Mucosa of rectum (tissue), 2 donors: ENCODE results near the gene GOLGA8A.

Experiments used
- H3K27ac ChIP-seq, 2 donors: one replicate each; pipeline ENCODE4 v1.7.0; 2013; ENCODE audit warnings: inconsistent platforms in 2 of 2, low read depth in 2 of 2, low read length in 2 of 2
- H3K27me3 ChIP-seq, 2 donors: one replicate each; pipeline ENCODE4 v1.7.0; 2013; ENCODE audit warnings: low read length in 2 of 2; ENCODE audit not compliant: control insufficient read depth in 2 of 2, insufficient read depth in 2 of 2
- H3K36me3 ChIP-seq, 2 donors: one replicate each; pipeline ENCODE4 v1.7.0; 2013; ENCODE audit warnings: low read length in 2 of 2; ENCODE audit not compliant: control insufficient read depth in 2 of 2, insufficient read depth in 2 of 2
- H3K4me1 ChIP-seq, 2 donors: one replicate each; pipeline ENCODE4 v1.7.0; 2013; ENCODE audit warnings: low read length in 2 of 2, mild to moderate bottlenecking in 1 of 2; ENCODE audit not compliant: control insufficient read depth in 2 of 2, insufficient read depth in 2 of 2
- H3K4me3 ChIP-seq, 2 donors: one replicate each; pipeline ENCODE4 v1.7.0; 2013; ENCODE audit warnings: low read length in 2 of 2
- H3K9ac ChIP-seq, 2 donors: one replicate each; pipeline ENCODE4 v1.7.0; 2013; ENCODE audit warnings: low read length in 2 of 2, low read depth in 1 of 2, mild to moderate bottlenecking in 1 of 2
- H3K9me3 ChIP-seq, 2 donors: one replicate each; pipeline ENCODE4 v1.7.0; 2013; ENCODE audit warnings: low read length in 2 of 2; ENCODE audit not compliant: control insufficient read depth in 2 of 2
- donor health status: healthy.
- donor health status: Normal muscosa, but diverticular disease.

The GOLGA8A gene, protein sequence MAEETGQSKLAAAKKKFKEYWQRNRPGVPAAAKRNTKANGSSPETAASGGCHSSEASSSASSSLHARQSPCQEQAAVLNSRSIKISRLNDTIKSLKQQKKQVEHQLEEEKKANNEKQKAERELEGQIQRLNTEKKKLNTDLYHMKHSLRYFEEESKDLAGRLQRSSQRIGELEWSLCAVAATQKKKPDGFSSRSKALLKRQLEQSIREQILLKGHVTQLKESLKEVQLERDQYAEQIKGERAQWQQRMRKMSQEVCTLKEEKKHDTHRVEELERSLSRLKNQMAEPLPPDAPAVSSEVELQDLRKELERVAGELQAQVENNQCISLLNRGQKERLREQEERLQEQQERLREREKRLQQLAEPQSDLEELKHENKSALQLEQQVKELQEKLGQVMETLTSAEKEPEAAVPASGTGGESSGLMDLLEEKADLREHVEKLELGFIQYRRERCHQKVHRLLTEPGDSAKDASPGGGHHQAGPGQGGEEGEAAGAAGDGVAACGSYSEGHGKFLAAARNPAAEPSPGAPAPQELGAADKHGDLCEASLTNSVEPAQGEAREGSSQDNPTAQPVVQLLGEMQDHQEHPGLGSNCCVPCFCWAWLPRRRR

DNA sequence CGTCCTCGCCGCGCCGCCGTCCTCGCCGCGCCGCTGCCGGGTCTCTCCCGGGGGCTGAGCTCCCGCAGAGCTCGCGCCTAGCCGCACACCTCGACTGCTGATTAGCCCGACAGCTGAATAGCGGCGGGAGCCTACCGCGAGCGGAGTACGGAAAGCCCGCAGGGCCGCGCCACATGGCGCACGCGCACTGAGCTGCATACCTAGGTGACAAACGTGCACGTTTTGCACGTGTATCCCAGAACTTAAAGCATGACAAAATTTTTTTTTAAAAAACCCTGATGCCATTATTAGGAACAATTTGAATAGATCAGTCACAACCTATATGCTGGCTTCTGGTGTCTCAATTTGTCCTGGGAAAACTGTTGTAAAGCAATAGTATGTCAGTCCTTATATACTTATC lies at the start of gene GOLGA8A:
TSS of gene GOLGA8A (minus strand) at position 122 of the 400 bp plus-strand sequence. CDS start 48,117 bp downstream, outside the sequence.
- Histone ChIP-seq H3K4me3 (peak within 1 kb of the TSS; percentile 23 to 55), H3K4me1 (no peaks in the 10 kb centered on the region), H3K36me3 (no peaks in the 10 kb centered on the region), H3K9ac (peak within 1 kb of the TSS in 1 of 2 donors; percentile 17), H3K27me3 (no peaks in the 10 kb centered on the region), H3K9me3 (no peaks in the 10 kb centered on the region), H3K27ac (no peak within 1 kb of the TSS)

DNA sequence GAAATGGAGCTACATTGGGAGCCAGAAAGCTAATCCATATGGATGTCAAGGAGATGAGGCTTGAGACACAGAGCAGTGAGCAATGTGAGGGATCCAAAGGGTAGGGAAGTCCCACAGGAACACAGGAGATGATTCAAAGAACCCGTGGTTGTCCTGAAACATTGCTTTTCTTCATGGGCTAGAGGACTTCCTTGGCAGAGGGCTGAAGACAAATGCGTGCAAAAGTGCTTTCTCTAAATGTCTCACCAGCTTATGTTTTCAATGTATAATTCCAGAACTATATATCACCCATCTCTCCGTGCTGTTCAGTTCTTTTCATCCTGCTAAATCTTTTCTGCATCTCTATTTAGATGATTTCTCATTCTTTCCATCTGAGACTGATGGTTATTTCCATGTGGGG lies 46.0 kb upstream of the GOLGA8A start:
- H3K27me3 ChIP-seq, result no peaks in the 10 kb centered on the region
- H3K4me3 ChIP-seq, result no peak overlapping the region
- H3K9me3 ChIP-seq, result no peaks in the 10 kb centered on the region
- H3K36me3 ChIP-seq, result no peaks in the 10 kb centered on the region
- no peak overlapping the region for H3K27ac ChIP-seq
- no peaks in the 10 kb centered on the region for H3K4me1 ChIP-seq
- H3K9ac ChIP-seq, result no peak overlapping the region

DNA sequence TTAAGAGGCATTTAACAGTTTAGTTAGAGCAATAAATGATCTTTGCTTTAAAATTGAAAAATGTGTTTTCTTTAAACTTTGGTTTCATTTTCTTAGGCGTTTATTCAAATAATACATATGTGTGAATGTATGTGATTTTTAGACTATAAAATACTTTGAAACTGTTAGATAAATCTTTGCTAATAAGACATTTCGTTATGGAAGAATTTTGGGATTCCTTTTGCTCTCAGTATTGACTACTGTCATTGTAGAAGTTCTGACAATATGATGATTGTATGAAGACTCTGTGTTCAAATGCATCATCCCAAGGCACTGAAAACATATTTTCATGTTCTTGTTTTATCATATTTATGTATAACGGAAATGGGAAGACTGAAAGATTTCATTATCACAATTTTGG lies 43.8 kb upstream of the GOLGA8A start:
- Histone ChIP-seq H3K4me1 (no peaks in the 10 kb centered on the region), H3K27me3 (no peaks in the 10 kb centered on the region), H3K36me3 (no peaks in the 10 kb centered on the region), H3K9me3 (no peaks in the 10 kb centered on the region), H3K4me3 (no peak overlapping the region), H3K9ac (no peak overlapping the region), H3K27ac (no peak overlapping the region)

DNA sequence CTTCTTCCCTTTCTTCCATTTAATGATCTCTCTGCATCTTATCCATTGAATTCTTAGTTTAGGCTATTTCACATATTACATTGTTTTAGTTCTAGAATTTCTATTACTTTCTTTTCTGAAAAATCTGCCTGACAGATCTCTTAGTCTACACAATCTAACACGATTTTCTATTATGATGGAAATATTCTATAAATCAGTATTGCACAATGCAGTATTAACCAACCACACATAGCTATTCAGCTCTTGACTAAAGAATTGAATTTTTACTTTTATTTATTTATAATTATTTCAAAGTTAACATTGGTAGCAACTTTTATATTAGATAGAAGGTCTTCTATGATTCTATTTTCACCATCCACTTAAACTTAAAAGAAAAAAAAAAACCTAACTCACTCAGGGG lies 36.2 kb upstream of the GOLGA8A start:
- H3K36me3 ChIP-seq, result no peaks in the 10 kb centered on the region
- no peaks in the 10 kb centered on the region for H3K27me3 ChIP-seq
- no peaks in the 10 kb centered on the region for H3K4me1 ChIP-seq
- no peak overlapping the region for H3K9ac ChIP-seq
- H3K4me3 ChIP-seq, result no peak overlapping the region
- no peaks in the 10 kb centered on the region for H3K9me3 ChIP-seq
- no peak overlapping the region for H3K27ac ChIP-seq

DNA sequence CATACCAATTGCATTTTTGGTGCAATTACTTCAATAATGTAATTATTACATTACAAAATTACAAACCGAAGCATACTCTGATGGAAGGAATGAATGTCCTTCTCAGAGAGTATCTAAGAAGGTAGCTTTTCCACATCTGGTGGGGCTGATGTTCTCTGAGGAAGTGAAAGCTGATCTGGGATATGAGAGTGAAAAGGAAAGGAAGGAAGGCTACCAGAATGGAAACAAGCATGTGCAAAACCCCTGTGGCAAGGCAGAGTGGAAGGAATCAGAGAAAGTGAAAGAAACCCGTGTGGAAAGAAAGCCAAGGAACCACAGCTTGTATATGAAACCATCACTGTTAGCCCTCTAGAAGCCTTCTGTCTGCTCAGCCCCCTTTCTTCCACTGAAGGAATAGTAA lies 35.3 kb upstream of the GOLGA8A start:
- no peaks in the 10 kb centered on the region for H3K36me3 ChIP-seq
- no peak overlapping the region for H3K9ac ChIP-seq
- H3K9me3 ChIP-seq, result no peaks in the 10 kb centered on the region
- no peaks in the 10 kb centered on the region for H3K4me1 ChIP-seq
- H3K27ac ChIP-seq, result no peak overlapping the region
- no peak overlapping the region for H3K4me3 ChIP-seq
- H3K27me3 ChIP-seq, result no peaks in the 10 kb centered on the region

DNA sequence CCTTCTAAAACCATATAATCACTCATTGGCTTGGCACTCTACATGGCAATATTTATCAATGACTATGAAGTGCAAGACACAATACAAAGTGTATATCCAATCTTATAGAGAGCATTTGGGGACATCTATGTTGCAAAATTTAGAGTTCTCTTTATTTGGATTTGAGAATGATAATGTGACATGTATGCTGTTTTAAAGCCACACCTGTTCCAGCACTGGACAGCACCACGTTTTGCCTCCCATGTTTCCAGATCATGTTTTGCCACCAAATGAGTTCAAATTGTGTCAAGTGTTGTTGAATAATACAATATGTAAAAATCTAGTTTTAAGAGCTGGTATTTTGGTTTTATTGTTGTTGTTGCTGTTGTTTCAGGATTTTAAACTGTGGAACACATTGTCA lies 33.3 kb upstream of the GOLGA8A start:
- Histone ChIP-seq H3K4me1 (no peaks in the 10 kb centered on the region), H3K36me3 (no peaks in the 10 kb centered on the region), H3K27ac (no peak overlapping the region), H3K9me3 (no peaks in the 10 kb centered on the region), H3K9ac (no peak overlapping the region), H3K4me3 (no peak overlapping the region), H3K27me3 (no peaks in the 10 kb centered on the region)

DNA sequence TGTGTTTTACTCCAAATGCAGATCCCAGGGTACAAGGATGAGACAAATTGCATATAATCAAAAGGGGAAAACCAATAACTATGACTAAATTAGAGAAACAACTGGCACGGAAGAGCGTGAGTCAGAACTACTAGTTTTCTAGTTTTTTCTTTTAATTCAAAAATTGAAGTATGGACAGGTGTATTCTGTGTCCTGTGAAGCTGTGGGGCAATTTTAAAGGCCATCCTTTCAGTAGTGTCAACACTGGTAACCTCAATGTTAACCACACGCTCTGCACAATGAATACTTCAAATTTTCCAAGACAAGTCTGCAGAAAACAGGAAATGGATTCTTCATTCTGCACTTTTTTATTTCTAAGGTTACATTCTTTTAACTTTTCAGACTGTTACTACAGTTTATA lies 32.5 kb upstream of the GOLGA8A start:
- no peak overlapping the region for H3K4me3 ChIP-seq
- H3K4me1 ChIP-seq, result no peaks in the 10 kb centered on the region
- H3K9ac ChIP-seq, result no peak overlapping the region
- no peaks in the 10 kb centered on the region for H3K27me3 ChIP-seq
- no peaks in the 10 kb centered on the region for H3K36me3 ChIP-seq
- no peaks in the 10 kb centered on the region for H3K9me3 ChIP-seq
- H3K27ac ChIP-seq, result no peak overlapping the region

DNA sequence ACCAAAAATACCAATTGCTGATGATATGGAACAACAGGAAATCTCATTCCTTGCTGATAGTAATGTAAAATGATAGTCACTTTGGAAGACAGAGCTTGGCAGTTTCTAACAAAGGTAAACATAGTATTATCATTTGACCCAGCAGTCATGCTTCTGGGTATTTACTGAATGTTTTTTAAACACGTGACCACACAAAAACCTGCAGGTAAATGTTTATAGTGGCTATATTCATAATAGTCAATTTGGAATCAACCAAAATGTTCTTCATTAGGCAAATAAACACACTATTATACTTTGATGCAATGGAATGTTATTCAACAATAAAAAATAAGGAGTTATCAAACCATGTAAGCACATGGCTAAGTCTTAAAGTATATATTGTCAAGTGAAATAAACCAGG lies 24.1 kb upstream of the GOLGA8A start:
- Histone ChIP-seq H3K36me3 (no peaks in the 10 kb centered on the region), H3K9ac (no peak overlapping the region), H3K27me3 (no peaks in the 10 kb centered on the region), H3K27ac (no peak overlapping the region), H3K4me1 (no peaks in the 10 kb centered on the region), H3K9me3 (no peaks in the 10 kb centered on the region), H3K4me3 (no peak overlapping the region)

DNA sequence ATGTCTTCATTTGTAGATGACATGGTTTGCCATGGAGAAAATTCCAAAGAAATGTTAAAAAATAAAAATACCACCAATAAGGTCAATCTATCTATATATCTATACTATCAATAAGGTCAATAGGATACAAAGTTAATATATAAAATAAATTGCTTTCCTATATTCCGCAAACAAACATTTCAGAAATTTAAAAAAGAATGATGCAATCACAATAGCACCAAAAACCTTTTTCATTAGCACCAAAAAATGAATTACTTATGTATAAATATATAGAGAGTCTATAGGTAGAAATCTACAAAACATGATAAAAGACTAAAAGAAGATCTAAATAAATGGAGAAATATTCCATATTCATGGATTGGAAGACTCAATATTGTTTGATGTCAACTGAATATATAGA lies 22.8 kb upstream of the GOLGA8A start:
- H3K4me1 ChIP-seq, result no peaks in the 10 kb centered on the region
- no peaks in the 10 kb centered on the region for H3K27me3 ChIP-seq
- no peak overlapping the region for H3K27ac ChIP-seq
- no peak overlapping the region for H3K4me3 ChIP-seq
- H3K36me3 ChIP-seq, result no peaks in the 10 kb centered on the region
- no peaks in the 10 kb centered on the region for H3K9me3 ChIP-seq
- no peak overlapping the region for H3K9ac ChIP-seq

DNA sequence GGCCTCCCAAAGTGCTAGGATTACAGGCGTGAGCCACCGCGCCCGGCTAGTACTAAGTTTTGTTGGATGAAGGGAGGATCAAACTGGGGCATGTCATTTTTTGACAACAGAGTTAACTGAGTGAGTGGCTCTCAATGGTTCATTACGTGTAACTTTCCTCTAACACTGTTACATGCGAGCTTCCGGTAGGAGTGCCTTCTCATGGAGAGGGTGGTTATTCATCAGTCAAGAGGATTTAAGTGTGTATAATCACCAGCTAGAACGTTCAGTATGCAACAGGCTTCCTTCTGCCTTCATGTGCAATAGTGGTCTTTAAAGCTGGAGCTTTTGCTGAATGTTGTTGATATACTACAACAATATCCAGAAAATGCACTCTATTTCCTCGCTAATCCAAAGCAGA lies 19.1 kb upstream of the GOLGA8A start:
- H3K27ac ChIP-seq, result no peak overlapping the region
- no peak overlapping the region for H3K9ac ChIP-seq
- H3K27me3 ChIP-seq, result no peaks in the 10 kb centered on the region
- no peaks in the 10 kb centered on the region for H3K36me3 ChIP-seq
- H3K9me3 ChIP-seq, result no peaks in the 10 kb centered on the region
- no peak overlapping the region for H3K4me3 ChIP-seq
- no peaks in the 10 kb centered on the region for H3K4me1 ChIP-seq
